Panc1 (cell line): Measurements from ENCODE around the gene VPS35L. TPM values are rescaled to one million over a fixed set of nuclear protein-coding genes. Genes with fewer than 3 reads are reported as not detected.

Experiments
- ATAC-seq: fragments of 200-7000 bp; cut with Tn5 transposase; 2 replicates; pipeline ENCODE4 v1.9.1; 2020; ENCODE audit warnings: mild to moderate bottlenecking, moderate library complexity
- BruUV-seq: library from RNA; stranded (reverse); fragments of 400-500 nt; replicated peaks from 2 replicates; lab custom pipeline; 2021; lab: Mats Ljungman, UMichigan
- CTCF ChIA-PET: fragments of 300-600 bp; sonication (Branson Sonifier 250); formaldehyde crosslinking; loops from one replicate; lab custom pipeline; 2022; ENCODE audit warnings: antibody characterized with exemption; lab: Charles Lee
- POLR2A ChIA-PET: fragments of 300-600 bp; sonication (Branson Sonifier 250); formaldehyde crosslinking; loops from one replicate; lab custom pipeline; 2022; ENCODE audit warnings: antibody characterized with exemption; lab: Charles Lee
- DNase-seq: peaks from one replicate; pipeline ENCODE4 v3.0.0-alpha.2; 2010; ENCODE audit warnings: low read depth, low spot score
- H3K27ac ChIP-seq: 2 replicates; pipeline ENCODE4 v1.5.1; 2011; ENCODE audit warnings: mild to moderate bottlenecking, low read length, inconsistent platforms
- H3K27me3 ChIP-seq: fragments of 200-500 bp; sonication (Bioruptor generic); 2 replicates; pipeline ENCODE4 v1.6.0; 2014; ENCODE audit warnings: low read length, inconsistent platforms; ENCODE audit not compliant: control insufficient read depth, insufficient read depth
- H3K36me3 ChIP-seq: fragments of 200-500 bp; sonication (Bioruptor generic); 2 replicates; pipeline ENCODE4 v1.5.1; 2014; ENCODE audit warnings: inconsistent platforms, mild to moderate bottlenecking, low read length, moderate library complexity; ENCODE audit not compliant: control insufficient read depth, insufficient read depth
- H3K4me1 ChIP-seq: 2 replicates; pipeline ENCODE4 v1.5.1; 2011; ENCODE audit warnings: inconsistent platforms, mild to moderate bottlenecking, low read length, moderate library complexity; ENCODE audit not compliant: control insufficient read depth, insufficient read depth
- H3K4me3 ChIP-seq, 2 experiments: 2 replicates each; pipeline ENCODE4 v1.5.1; 2011 to 2012; ENCODE audit warnings: low read depth in 2 of 2, low read length in 2 of 2, mild to moderate bottlenecking in 2 of 2, inconsistent platforms in 1 of 2, moderate library complexity in 1 of 2
- H3K9me3 ChIP-seq: fragments of 200-500 bp; sonication (Bioruptor generic); 2 replicates; pipeline ENCODE4 v1.5.1; 2014; ENCODE audit warnings: low read depth, mild to moderate bottlenecking, inconsistent platforms, low read length, moderate library complexity; ENCODE audit not compliant: control insufficient read depth, insufficient read depth
- CTCF ChIP-seq: fragments of 450-650 bp; IDR thresholded peaks from 2 replicates; pipeline ENCODE4 v1.5.1; 2017; ENCODE audit warnings: mild to moderate bottlenecking
- POLR2AphosphoS5 ChIP-seq: IDR thresholded peaks from 2 replicates; pipeline ENCODE4 v1.6.1; 2012; ENCODE audit warnings: mild to moderate bottlenecking, low read depth, low read length, moderate library complexity
- SIN3A ChIP-seq: IDR thresholded peaks from 2 replicates; pipeline ENCODE4 v1.6.1; 2012; ENCODE audit warnings: low read depth, mild to moderate bottlenecking, low read length, moderate library complexity, borderline replicate concordance; ENCODE audit not compliant: insufficient read depth
- TCF7L2 ChIP-seq: IDR thresholded peaks from 2 replicates; pipeline ENCODE4 v1.6.1; 2011; ENCODE audit warnings: mild to moderate bottlenecking, low read depth, low read length, inconsistent platforms
- in situ Hi-C: cut with HindIII; loops from 2 replicates; pipeline ENCODE4 v1.10.0; 2016; ENCODE audit warnings: low sequenced_read_pairs, low pct_unique_long_range_greater_than_20kb
- intact Hi-C: fragments of 100-400 bp; cut with micrococcal nuclease; formaldehyde crosslinking; loops from one replicate; pipeline ENCODE4 v1.10.0; 2022; ENCODE audit not compliant: unreplicated experiment
- total RNA-seq: library from RNA; stranded (reverse); gene quantifications from one replicate; pipeline ENCODE4 v1.2.1, GENCODE V29; 2021; ENCODE audit not compliant: unreplicated experiment
- TF ChIP-seq, protein P1 (sequence below), 2 experiments: IDR thresholded peaks; 2 replicates each; pipeline ENCODE4 v1.6.1; 2011 to 2012; ENCODE audit warnings: low read depth in 2 of 2, control low read depth in 1 of 2, low read length in 1 of 2, mild to moderate bottlenecking in 1 of 2, moderate library complexity in 1 of 2; ENCODE audit not compliant: insufficient read depth in 1 of 2

The VPS35L gene
- total RNA-seq, 1 experiment from 2014 or later = 124 TPM

DNA sequence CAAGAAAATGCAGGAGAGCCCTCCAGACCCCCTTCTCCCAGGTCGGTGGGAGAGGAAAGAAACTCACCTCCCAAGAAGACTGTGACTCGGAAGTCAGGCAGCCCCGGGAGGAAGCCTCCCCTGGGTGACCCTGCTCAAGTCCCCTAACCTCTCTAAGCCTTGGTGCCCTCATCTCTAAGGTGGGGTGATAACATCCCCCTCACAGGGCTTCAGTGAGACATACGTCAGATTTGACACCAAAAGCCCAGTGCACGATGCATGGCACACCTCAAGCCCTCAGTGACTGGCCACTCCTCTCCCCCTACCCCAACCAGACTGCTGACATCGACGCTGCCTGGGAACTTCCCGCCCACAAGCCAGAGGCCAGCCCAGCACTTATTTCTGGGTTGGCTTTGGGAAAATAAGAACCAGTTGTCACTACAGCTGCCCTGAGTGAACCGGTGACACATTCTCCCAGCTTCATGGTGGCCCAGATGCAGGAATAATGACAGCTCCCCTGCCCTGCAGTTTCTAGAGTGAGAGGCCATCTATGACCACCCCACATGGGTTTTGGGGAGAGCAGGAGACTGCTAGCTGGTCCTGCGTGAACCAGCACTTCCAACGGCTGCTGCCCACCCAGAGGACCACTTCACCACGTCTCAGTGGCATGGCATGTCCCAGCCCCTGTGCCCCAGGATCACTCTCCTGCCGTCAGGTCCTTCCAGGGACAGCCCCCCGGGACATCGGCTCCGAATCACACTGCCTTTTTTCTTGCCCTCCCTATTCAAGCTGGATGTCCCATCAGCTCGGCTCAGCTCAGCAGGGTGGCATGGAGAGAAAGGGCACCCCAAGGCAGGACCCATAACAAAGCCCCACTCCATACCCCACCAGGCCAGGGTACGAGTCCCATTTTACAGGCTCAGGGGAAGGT is 153.0 kb downstream of the VPS35L start:
- in situ Hi-C loops = no loop called here
- TF ChIP-seq CTCF = no peak
- TF ChIP-seq, protein P1, sequence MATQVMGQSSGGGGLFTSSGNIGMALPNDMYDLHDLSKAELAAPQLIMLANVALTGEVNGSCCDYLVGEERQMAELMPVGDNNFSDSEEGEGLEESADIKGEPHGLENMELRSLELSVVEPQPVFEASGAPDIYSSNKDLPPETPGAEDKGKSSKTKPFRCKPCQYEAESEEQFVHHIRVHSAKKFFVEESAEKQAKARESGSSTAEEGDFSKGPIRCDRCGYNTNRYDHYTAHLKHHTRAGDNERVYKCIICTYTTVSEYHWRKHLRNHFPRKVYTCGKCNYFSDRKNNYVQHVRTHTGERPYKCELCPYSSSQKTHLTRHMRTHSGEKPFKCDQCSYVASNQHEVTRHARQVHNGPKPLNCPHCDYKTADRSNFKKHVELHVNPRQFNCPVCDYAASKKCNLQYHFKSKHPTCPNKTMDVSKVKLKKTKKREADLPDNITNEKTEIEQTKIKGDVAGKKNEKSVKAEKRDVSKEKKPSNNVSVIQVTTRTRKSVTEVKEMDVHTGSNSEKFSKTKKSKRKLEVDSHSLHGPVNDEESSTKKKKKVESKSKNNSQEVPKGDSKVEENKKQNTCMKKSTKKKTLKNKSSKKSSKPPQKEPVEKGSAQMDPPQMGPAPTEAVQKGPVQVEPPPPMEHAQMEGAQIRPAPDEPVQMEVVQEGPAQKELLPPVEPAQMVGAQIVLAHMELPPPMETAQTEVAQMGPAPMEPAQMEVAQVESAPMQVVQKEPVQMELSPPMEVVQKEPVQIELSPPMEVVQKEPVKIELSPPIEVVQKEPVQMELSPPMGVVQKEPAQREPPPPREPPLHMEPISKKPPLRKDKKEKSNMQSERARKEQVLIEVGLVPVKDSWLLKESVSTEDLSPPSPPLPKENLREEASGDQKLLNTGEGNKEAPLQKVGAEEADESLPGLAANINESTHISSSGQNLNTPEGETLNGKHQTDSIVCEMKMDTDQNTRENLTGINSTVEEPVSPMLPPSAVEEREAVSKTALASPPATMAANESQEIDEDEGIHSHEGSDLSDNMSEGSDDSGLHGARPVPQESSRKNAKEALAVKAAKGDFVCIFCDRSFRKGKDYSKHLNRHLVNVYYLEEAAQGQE (IDR thresholded peaks at IDR 0.05; ENCODE audit: insufficient read depth in 1 of 2, low read depth in 2 of 2, low read length in 1 of 2) = no peak
- TF ChIP-seq POLR2AphosphoS5 = no peak
- no peak for TF ChIP-seq TCF7L2
- TF ChIP-seq SIN3A = no peak

DNA sequence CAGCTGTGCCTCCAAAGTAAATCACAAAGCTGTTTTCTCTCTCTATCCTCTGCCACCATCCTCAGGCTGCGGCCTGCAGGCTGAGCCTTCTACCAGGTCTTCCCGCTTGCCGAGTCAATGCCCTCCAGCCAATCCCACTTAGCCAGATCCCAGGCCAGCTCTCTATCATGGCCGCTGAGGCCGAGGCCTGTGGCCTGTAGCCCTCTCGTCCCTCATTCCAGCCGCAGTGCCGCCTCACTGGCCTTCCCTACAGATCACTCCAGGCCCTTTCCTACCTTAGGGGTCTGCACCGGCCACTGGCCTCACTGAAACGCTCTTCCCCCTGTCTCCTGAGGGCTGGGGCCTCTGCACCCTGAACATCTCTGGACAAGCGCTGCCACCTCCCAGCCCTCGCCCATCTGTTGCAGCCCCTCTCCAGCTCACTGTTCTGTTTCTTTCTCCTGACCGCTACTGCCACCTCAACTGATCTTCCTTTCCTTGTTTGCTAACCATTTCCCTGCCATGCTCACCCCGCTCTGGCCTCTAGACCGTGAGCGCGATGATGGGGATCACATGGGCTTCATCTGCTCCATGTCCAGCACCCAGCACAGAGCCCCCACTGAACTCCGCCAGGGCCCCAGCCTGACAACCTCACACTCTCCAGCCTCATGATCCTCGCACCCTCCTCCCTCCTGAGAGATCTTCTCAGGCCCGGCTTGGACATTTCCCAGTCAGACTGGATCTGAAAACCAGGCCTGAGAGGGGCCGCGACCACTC is 154.1 kb downstream of the VPS35L start:
- ChIA-PET POLR2A (no interaction called here), CTCF (no interaction called here)
- TSS peak; percentile 15 for BruUV-seq
- no peak for DNase-seq
- ATAC-seq = no peak
- Histone ChIP-seq H3K27me3 (no peaks in the 10 kb centered on the region), H3K4me3 (no peak overlapping the region), H3K27ac (no peak overlapping the region), H3K36me3 (peaks cover 8% of the 10 kb centered on the region; the same call in 1 of the 2 replicates), H3K4me1 (no peaks in the 10 kb centered on the region), H3K9me3 (no peaks in the 10 kb centered on the region)
- intact Hi-C loops (loop anchor here (5.0 kb wide), 1 partner anchor 178 kb away; no protein-coding TSS in a partner anchor), in situ Hi-C loops (no loop called here)
- TF ChIP-seq SIN3A = no peak
- no peak for TF ChIP-seq CTCF
- TF ChIP-seq, protein P1 (IDR thresholded peaks at IDR 0.05; ENCODE audit: insufficient read depth in 1 of 2, low read depth in 2 of 2, low read length in 1 of 2) = no peak
- TF ChIP-seq POLR2AphosphoS5 = no peak
- TF ChIP-seq TCF7L2 = no peak

More for the DNA sequence above, 153.0 kb downstream of the VPS35L start:
- Histone ChIP-seq H3K27ac (no peak overlapping the region), H3K9me3 (no peaks in the 10 kb centered on the region), H3K4me1 (no peaks in the 10 kb centered on the region), H3K36me3 (peaks cover 5% of the 10 kb centered on the region; the same call in 1 of the 2 replicates), H3K4me3 (no peak overlapping the region), H3K27me3 (no peaks in the 10 kb centered on the region)
- intact Hi-C loops = loop anchor here (5.0 kb wide), 1 partner anchor 179 kb away; no protein-coding TSS in a partner anchor
- DNase-seq (no peak), ATAC-seq (no peak; the same call in 1 of the 2 replicates)
- POLR2A ChIA-PET = no interaction called here
- BruUV-seq = no TSS peak
- CTCF ChIA-PET = no interaction called here
